ENCODE data around the gene SENP7. TPM values are rescaled to one million over a fixed set of nuclear protein-coding genes. Genes with fewer than 3 reads are reported as not detected.
"Not testable (repeated sequence)": the region's sequence is repeated elsewhere in the genome, so short reads cannot be mapped to it uniquely, and the experiment has no call there.

The SENP7 gene
- total RNA-seq, 1 donor from 2014 or later = 33.6 TPM

GRCh38 chr3:101500208-101500607 is 12.8 kb downstream of the SENP7 start:
- no peaks in the 10 kb centered on the region for H3K9me3 Mint-ChIP-seq
- peaks cover 9% of the 10 kb centered on the region for H3K36me3 Mint-ChIP-seq
- no peak overlapping the region for H3K4me3 Mint-ChIP-seq
- no peaks in the 10 kb centered on the region for H3K27me3 Mint-ChIP-seq
- no peak overlapping the region for H3K27ac Mint-ChIP-seq
- H3K4me1 Mint-ChIP-seq (ENCODE audit: unreplicated experiment) = no peaks in the 10 kb centered on the region
- no peak for TF ChIP-seq CTCF (conservative IDR thresholded peaks at IDR 0.05)
- DNase-seq (ENCODE audit: extremely low spot score, unreplicated experiment) = no peak

- Mint-ChIP-seq H3K27ac (no peak overlapping the region), H3K9me3 (no peaks in the 10 kb centered on the region), H3K36me3 (peaks cover 17% of the 10 kb centered on the region), H3K4me3 (no peak overlapping the region), H3K27me3 (no peaks in the 10 kb centered on the region), H3K4me1 (ENCODE audit: unreplicated experiment) (no peaks in the 10 kb centered on the region)
- DNase-seq (ENCODE audit: extremely low spot score, unreplicated experiment) = no peak
- TF ChIP-seq CTCF (conservative IDR thresholded peaks at IDR 0.05) = no peak
These were observed 15.2 kb downstream of the SENP7 start for GRCh38 chr3:101497803-101498202.

- no peak overlapping the region for H3K4me3 Mint-ChIP-seq
- TF ChIP-seq CTCF (conservative IDR thresholded peaks at IDR 0.05) = peak; percentile 29
- no peak for DNase-seq (ENCODE audit: extremely low spot score, unreplicated experiment)
- H3K27ac Mint-ChIP-seq = no peak overlapping the region
- H3K27me3 Mint-ChIP-seq = no peaks in the 10 kb centered on the region
- peaks cover 22% of the 10 kb centered on the region for H3K36me3 Mint-ChIP-seq
- no peaks in the 10 kb centered on the region for H3K4me1 Mint-ChIP-seq (ENCODE audit: unreplicated experiment)
- no peaks in the 10 kb centered on the region for H3K9me3 Mint-ChIP-seq
These were observed 17.5 kb downstream of the SENP7 start for GRCh38 chr3:101495552-101495951.

- no peak for DNase-seq (ENCODE audit: extremely low spot score, unreplicated experiment)
- TF ChIP-seq CTCF (conservative IDR thresholded peaks at IDR 0.05) = no peak
- Mint-ChIP-seq H3K9me3 (peaks cover 13% of the 10 kb centered on the region), H3K27ac (no peak overlapping the region), H3K4me1 (ENCODE audit: unreplicated experiment) (no peaks in the 10 kb centered on the region), H3K27me3 (no peaks in the 10 kb centered on the region), H3K4me3 (no peak overlapping the region), H3K36me3 (peaks cover 39% of the 10 kb centered on the region)
These were observed 28.0 kb downstream of the SENP7 start for GRCh38 chr3:101484805-101485620.

- Mint-ChIP-seq H3K36me3 (peaks cover 52% of the 10 kb centered on the region), H3K4me1 (ENCODE audit: unreplicated experiment) (no peaks in the 10 kb centered on the region), H3K9me3 (peaks cover 5% of the 10 kb centered on the region), H3K4me3 (no peak overlapping the region), H3K27ac (no peak overlapping the region), H3K27me3 (no peaks in the 10 kb centered on the region)
- no peak for TF ChIP-seq CTCF (conservative IDR thresholded peaks at IDR 0.05)
- no peak for DNase-seq (ENCODE audit: extremely low spot score, unreplicated experiment)
These were observed 34.0 kb downstream of the SENP7 start for GRCh38 chr3:101478980-101479379.

GRCh38 chr3:101474841-101475552 is 38.0 kb downstream of the SENP7 start:
- not testable (repeated sequence) for H3K4me1 Mint-ChIP-seq (ENCODE audit: unreplicated experiment)

GRCh38 chr3:101468676-101469075 is 44.3 kb downstream of the SENP7 start:
- Mint-ChIP-seq H3K36me3 (peaks cover 12% of the 10 kb centered on the region), H3K4me1 (ENCODE audit: unreplicated experiment) (peaks cover 16% of the 10 kb centered on the region)
- H3K27ac Mint-ChIP-seq = not testable (repeated sequence)

More at GRCh38 chr3:101474841-101475552, 38.0 kb downstream of the SENP7 start:
- H3K27ac Mint-ChIP-seq; H3K9me3 Mint-ChIP-seq; H3K27me3 Mint-ChIP-seq; H3K4me3 Mint-ChIP-seq; DNase-seq (ENCODE audit: extremely low spot score, unreplicated experiment): not testable (repeated sequence)
- H3K36me3 Mint-ChIP-seq = peaks cover 39% of the 10 kb centered on the region

GRCh38 chr3:101467310-101467663 is 45.7 kb downstream of the SENP7 start:
- not testable (repeated sequence) for H3K36me3 Mint-ChIP-seq; DNase-seq (ENCODE audit: extremely low spot score, unreplicated experiment); H3K9me3 Mint-ChIP-seq; H3K27me3 Mint-ChIP-seq
- Mint-ChIP-seq H3K27ac (peak overlapping the region; percentile 66), H3K4me1 (ENCODE audit: unreplicated experiment) (peaks cover 16% of the 10 kb centered on the region), H3K4me3 (peak overlapping the region; percentile 83)

More at GRCh38 chr3:101468676-101469075, 44.3 kb downstream of the SENP7 start:
- not testable (repeated sequence) for DNase-seq (ENCODE audit: extremely low spot score, unreplicated experiment); H3K27me3 Mint-ChIP-seq; H3K4me3 Mint-ChIP-seq; H3K9me3 Mint-ChIP-seq
